ENCODE data around the gene THEMIS.

The THEMIS gene

GRCh38 chr6:127918506-127919427 lies 17.9 kb upstream of the THEMIS start:
- no peak for FAIRE-seq
- no peak for DNase-seq (ENCODE audit: insufficient read length, low spot score)
- TF ChIP-seq TAF1 (IDR thresholded peaks at IDR 0.05; ENCODE audit: low read depth, low read length) (no peak), POU2F2 (IDR thresholded peaks at IDR 0.05; ENCODE audit: low read depth, low read length) (no peak), POLR2A (IDR thresholded peaks at IDR 0.05; ENCODE audit: low read depth, low read length) (no peak)

GRCh38 chr6:127917766-127918165 lies 16.9 kb upstream of the THEMIS start:
- TF ChIP-seq SPI1 (IDR thresholded peaks at IDR 0.05; ENCODE audit: low read depth, low read length): no peak
- TF ChIP-seq PAX5 (IDR thresholded peaks at IDR 0.05; ENCODE audit: insufficient read depth, low read length, severe bottlenecking): no peak
- TF ChIP-seq POU2F2 (IDR thresholded peaks at IDR 0.05; ENCODE audit: low read depth, low read length): no peak
- no peak for TF ChIP-seq POLR2A (IDR thresholded peaks at IDR 0.05; ENCODE audit: low read depth, low read length)
- TF ChIP-seq POLR2AphosphoS5 (IDR thresholded peaks at IDR 0.05; ENCODE audit: low read depth, low read length): no peak
- no peak for TF ChIP-seq TAF1 (IDR thresholded peaks at IDR 0.05; ENCODE audit: low read depth, low read length)
- DNase-seq (ENCODE audit: insufficient read length, low spot score): no peak
- no peak for FAIRE-seq

- TF ChIP-seq SPI1 (IDR thresholded peaks at IDR 0.05; ENCODE audit: low read depth, low read length) (no peak), PAX5 (IDR thresholded peaks at IDR 0.05; ENCODE audit: insufficient read depth, low read length, severe bottlenecking) (no peak), TAF1 (IDR thresholded peaks at IDR 0.05; ENCODE audit: low read depth, low read length) (no peak), POU2F2 (IDR thresholded peaks at IDR 0.05; ENCODE audit: low read depth, low read length) (no peak), POLR2A (IDR thresholded peaks at IDR 0.05; ENCODE audit: low read depth, low read length) (no peak), POLR2AphosphoS5 (IDR thresholded peaks at IDR 0.05; ENCODE audit: low read depth, low read length) (no peak)
- no peak for FAIRE-seq
- DNase-seq (ENCODE audit: insufficient read length, low spot score): no peak
Measured at GRCh38 chr6:127914240-127914639, 13.4 kb upstream of the THEMIS start.

GRCh38 chr6:127912914-127913313 lies 12.1 kb upstream of the THEMIS start:
- DNase-seq (ENCODE audit: insufficient read length, low spot score) (no peak), FAIRE-seq (no peak)
- TF ChIP-seq TAF1 (IDR thresholded peaks at IDR 0.05; ENCODE audit: low read depth, low read length) (no peak), PAX5 (IDR thresholded peaks at IDR 0.05; ENCODE audit: insufficient read depth, low read length, severe bottlenecking) (no peak), POLR2AphosphoS5 (IDR thresholded peaks at IDR 0.05; ENCODE audit: low read depth, low read length) (no peak)

GRCh38 chr6:127907960-127908640 lies 7.2 kb upstream of the THEMIS start:
- DNase-seq (ENCODE audit: insufficient read length, low spot score) (no peak), FAIRE-seq (no peak)
- TF ChIP-seq PAX5 (IDR thresholded peaks at IDR 0.05; ENCODE audit: insufficient read depth, low read length, severe bottlenecking) (no peak), SPI1 (IDR thresholded peaks at IDR 0.05; ENCODE audit: low read depth, low read length) (no peak), POU2F2 (IDR thresholded peaks at IDR 0.05; ENCODE audit: low read depth, low read length) (no peak), TAF1 (IDR thresholded peaks at IDR 0.05; ENCODE audit: low read depth, low read length) (no peak), POLR2AphosphoS5 (IDR thresholded peaks at IDR 0.05; ENCODE audit: low read depth, low read length) (no peak)

GRCh38 chr6:127904160-127904559 lies 3.3 kb upstream of the THEMIS start:
- no peak for TF ChIP-seq POLR2AphosphoS5 (IDR thresholded peaks at IDR 0.05; ENCODE audit: low read depth, low read length)
- TF ChIP-seq PAX5 (IDR thresholded peaks at IDR 0.05; ENCODE audit: insufficient read depth, low read length, severe bottlenecking): no peak
- no peak for FAIRE-seq
- no peak for DNase-seq (ENCODE audit: insufficient read length, low spot score)

- FAIRE-seq (no peak), DNase-seq (ENCODE audit: insufficient read length, low spot score) (no peak)
- no peak for TF ChIP-seq SPI1 (IDR thresholded peaks at IDR 0.05; ENCODE audit: low read depth, low read length)
- TF ChIP-seq POU2F2 (IDR thresholded peaks at IDR 0.05; ENCODE audit: low read depth, low read length): no peak
- TF ChIP-seq POLR2AphosphoS5 (IDR thresholded peaks at IDR 0.05; ENCODE audit: low read depth, low read length): no peak
- TF ChIP-seq PAX5 (IDR thresholded peaks at IDR 0.05; ENCODE audit: insufficient read depth, low read length, severe bottlenecking): no peak
- no peak for TF ChIP-seq POLR2A (IDR thresholded peaks at IDR 0.05; ENCODE audit: low read depth, low read length)
- no peak for TF ChIP-seq TAF1 (IDR thresholded peaks at IDR 0.05; ENCODE audit: low read depth, low read length)
Measured at GRCh38 chr6:127902933-127903332, 2.1 kb upstream of the THEMIS start.

- FAIRE-seq: no peak
- TF ChIP-seq TAF1 (IDR thresholded peaks at IDR 0.05; ENCODE audit: low read depth, low read length) (no peak), SPI1 (IDR thresholded peaks at IDR 0.05; ENCODE audit: low read depth, low read length) (no peak), POLR2AphosphoS5 (IDR thresholded peaks at IDR 0.05; ENCODE audit: low read depth, low read length) (no peak), POLR2A (IDR thresholded peaks at IDR 0.05; ENCODE audit: low read depth, low read length) (no peak), PAX5 (IDR thresholded peaks at IDR 0.05; ENCODE audit: insufficient read depth, low read length, severe bottlenecking) (no peak), POU2F2 (IDR thresholded peaks at IDR 0.05; ENCODE audit: low read depth, low read length) (no peak)
Measured at GRCh38 chr6:127897484-127897883, 3.4 kb downstream of the THEMIS start.

GRCh38 chr6:127894051-127894450 lies 6.8 kb downstream of the THEMIS start:
- TF ChIP-seq POLR2A (IDR thresholded peaks at IDR 0.05; ENCODE audit: low read depth, low read length) (no peak), SPI1 (IDR thresholded peaks at IDR 0.05; ENCODE audit: low read depth, low read length) (no peak), POLR2AphosphoS5 (IDR thresholded peaks at IDR 0.05; ENCODE audit: low read depth, low read length) (no peak), POU2F2 (IDR thresholded peaks at IDR 0.05; ENCODE audit: low read depth, low read length) (no peak), TAF1 (IDR thresholded peaks at IDR 0.05; ENCODE audit: low read depth, low read length) (no peak), PAX5 (IDR thresholded peaks at IDR 0.05; ENCODE audit: insufficient read depth, low read length, severe bottlenecking) (no peak)
- FAIRE-seq: no peak
- DNase-seq (ENCODE audit: insufficient read length, low spot score): no peak

More at GRCh38 chr6:127897484-127897883, 3.4 kb downstream of the THEMIS start:
- DNase-seq (ENCODE audit: insufficient read length, low spot score): no peak

Measured in GM12891 (cell line).